Endothelial cell of umbilical vein (primary cell): ENCODE data around the gene SIRPG.

Source experiments
- CTCF ChIP-seq, 2 donors: IDR thresholded peaks; 1 replicate in 1 of 2; 2 replicates in 1 of 2; pipeline ENCODE4 v1.5.1; 2011; ENCODE audit warnings: low read length in 2 of 2, mild to moderate bottlenecking in 2 of 2, moderate library complexity in 2 of 2, control low read depth in 1 of 2, inconsistent platforms in 1 of 2, low read depth in 1 of 2; ENCODE audit not compliant: insufficient read depth in 1 of 2; ENCODE audit errors: extremely low read depth in 1 of 2
- EZH2 ChIP-seq: IDR thresholded peaks from 2 replicates; pipeline ENCODE4 v1.6.1; 2012; ENCODE audit warnings: borderline replicate concordance, low read depth, mild to moderate bottlenecking, moderate library complexity, low read length, inconsistent platforms; ENCODE audit not compliant: severe bottlenecking
- FOS ChIP-seq: IDR thresholded peaks from 2 replicates; pipeline ENCODE4 v1.6.1; 2011; ENCODE audit warnings: mild to moderate bottlenecking, low read length, moderate library complexity, borderline replicate concordance; ENCODE audit not compliant: insufficient read depth
- GATA2 ChIP-seq: IDR thresholded peaks from 2 replicates; pipeline ENCODE4 v1.7.0; 2011; ENCODE audit warnings: low read depth, mild to moderate bottlenecking, moderate library complexity, mixed read lengths, low read length; ENCODE audit not compliant: insufficient read length, insufficient read depth
- JUN ChIP-seq: IDR thresholded peaks from 2 replicates; pipeline ENCODE4 v1.6.1; 2011; ENCODE audit warnings: borderline replicate concordance, low read depth; ENCODE audit not compliant: insufficient read length, insufficient read depth
- MAX ChIP-seq: IDR thresholded peaks from 2 replicates; pipeline ENCODE4 v1.6.1; 2011; ENCODE audit not compliant: insufficient read depth, insufficient read length
- MYC ChIP-seq: IDR thresholded peaks from one replicate; pipeline ENCODE4 v1.6.1; 2011; ENCODE audit warnings: mild to moderate bottlenecking, low read depth, low read length
- POLR2A ChIP-seq: IDR thresholded peaks from 2 replicates; pipeline ENCODE4 v1.6.1; 2012; ENCODE audit warnings: low read depth, mild to moderate bottlenecking, control low read depth, low read length
- POLR2AphosphoS5 ChIP-seq: IDR thresholded peaks from 2 replicates; pipeline ENCODE4 v1.6.1; 2012; ENCODE audit warnings: low read depth, mild to moderate bottlenecking, control low read depth, low read length, moderate library complexity; ENCODE audit not compliant: insufficient read depth

DNA sequence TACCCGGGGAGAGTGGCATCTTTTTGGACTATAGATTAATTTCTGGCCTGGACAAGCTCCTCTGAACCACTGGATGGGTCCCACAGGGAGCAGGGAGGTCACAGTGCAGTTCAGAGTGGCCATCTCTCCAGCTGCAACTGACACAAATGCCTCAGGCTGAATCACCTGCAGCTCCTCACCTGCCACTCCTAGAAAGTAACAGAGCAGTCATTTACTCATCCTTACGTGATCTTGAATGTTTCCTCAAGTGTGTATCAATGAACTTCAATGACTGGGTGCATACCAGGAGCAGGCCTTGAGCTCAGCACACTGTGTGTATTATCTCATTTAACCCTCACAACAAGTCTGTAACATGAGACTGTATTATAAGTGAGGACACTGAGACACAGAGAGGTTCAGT lies 40.0 kb upstream of the SIRPG start:
- no peak for TF ChIP-seq POLR2A
- no peak for TF ChIP-seq MAX
- TF ChIP-seq EZH2: no peak
- TF ChIP-seq CTCF (IDR thresholded peaks at IDR 0.05; ENCODE audit: extremely low read depth in 1 of 2, insufficient read depth in 1 of 2, low read depth in 1 of 2, low read length in 2 of 2): no peak
- no peak for TF ChIP-seq POLR2AphosphoS5
- TF ChIP-seq JUN: no peak
- TF ChIP-seq FOS: no peak
- TF ChIP-seq MYC: no peak
- no peak for TF ChIP-seq GATA2
